Measurements from ENCODE around the gene OBSCN. TPM values are rescaled to one million over a fixed set of nuclear protein-coding genes. Genes with fewer than 3 reads are reported as not detected.

The OBSCN gene
- total RNA-seq, 1 donor from 2014 or later = 39.4 TPM

GRCh38 chr1:228216371-228217320, 8.8 kb downstream of the OBSCN start:
- DNase-seq = no peak

GRCh38 chr1:228217551-228218344, 9.9 kb downstream of the OBSCN start:
- ATAC-seq (no peak), DNase-seq (no peak)
- Histone ChIP-seq H3K36me3 (no peaks in the 10 kb centered on the region), H3K4me3 (no peak overlapping the region), H3K4me1 (peaks cover 4% of the 10 kb centered on the region), H3K9me3 (no peaks in the 10 kb centered on the region), H3K27ac (no peak overlapping the region), H3K27me3 (no peaks in the 10 kb centered on the region)
- no peak for TF ChIP-seq CTCF (IDR thresholded peaks at IDR 0.05)
- intact Hi-C loops (cut with DNase I) = no loop called here

More at GRCh38 chr1:228216371-228217320, 8.8 kb downstream of the OBSCN start:
- intact Hi-C loops (cut with DNase I) = no loop called here
- Histone ChIP-seq H3K27me3 (no peaks in the 10 kb centered on the region), H3K4me1 (peaks cover 7% of the 10 kb centered on the region), H3K9me3 (no peaks in the 10 kb centered on the region), H3K4me3 (no peak overlapping the region), H3K36me3 (no peaks in the 10 kb centered on the region), H3K27ac (no peak overlapping the region)
- no peak for ATAC-seq
- TF ChIP-seq CTCF (IDR thresholded peaks at IDR 0.05) = no peak

GRCh38 chr1:228218513-228219244, 10.8 kb downstream of the OBSCN start:
- no peak for TF ChIP-seq CTCF (IDR thresholded peaks at IDR 0.05)
- no peak for DNase-seq

GRCh38 chr1:228219245-228219961, 11.6 kb downstream of the OBSCN start:
- H3K27ac ChIP-seq = no peak overlapping the region
- TF ChIP-seq CTCF (IDR thresholded peaks at IDR 0.05) = no peak
- DNase-seq (no peak), ATAC-seq (no peak)
- H3K4me1 ChIP-seq = no peaks in the 10 kb centered on the region
- no peak overlapping the region for H3K4me3 ChIP-seq
- intact Hi-C loops (cut with DNase I) = no loop called here
- no peaks in the 10 kb centered on the region for H3K9me3 ChIP-seq
- H3K36me3 ChIP-seq = no peaks in the 10 kb centered on the region
- H3K27me3 ChIP-seq = no peaks in the 10 kb centered on the region

More at GRCh38 chr1:228218513-228219244, 10.8 kb downstream of the OBSCN start:
- H3K27me3 ChIP-seq = no peaks in the 10 kb centered on the region
- intact Hi-C loops (cut with DNase I) = no loop called here
- H3K4me3 ChIP-seq = no peak overlapping the region
- H3K9me3 ChIP-seq = no peaks in the 10 kb centered on the region
- no peak for ATAC-seq
- no peaks in the 10 kb centered on the region for H3K4me1 ChIP-seq
- no peak overlapping the region for H3K27ac ChIP-seq
- no peaks in the 10 kb centered on the region for H3K36me3 ChIP-seq
